GM19239 (cell line): ENCODE data around the gene NDOR1.
A peak's percentile ranks its signal among the peaks of the same experiment; 100 is the strongest.

ENCODE experiments used
- DNase-seq: peaks from one replicate; pipeline ENCODE4 v3.0.0; 2011; ENCODE audit warnings: low spot score; ENCODE audit not compliant: insufficient read length
- FAIRE-seq: peaks from 2 replicates; lab custom pipeline; 2011; peaks lifted over from hg19 to GRCh38; lab: Jason Lieb, UNC

The NDOR1 gene

GRCh38 chr9:137205126-137206069 is at the start of gene NDOR1, which contains the start of gene TMEM203:
Gene NDOR1 (plus strand): TSS chr9:137205700. CDS start chr9:137205778, 78 bp downstream.
Gene TMEM203 (minus strand): TSS chr9:137205648. CDS start chr9:137205414, 234 bp downstream.
- FAIRE-seq (peak; percentile 89), DNase-seq (peak; percentile 98)

GRCh38 chr9:137156567-137157375 is 48.7 kb upstream of the NDOR1 start:
- DNase-seq (no peak), FAIRE-seq (peak; percentile 56)

GRCh38 chr9:137157618-137158415 is 47.7 kb upstream of the NDOR1 start:
- FAIRE-seq (no peak), DNase-seq (no peak)

- DNase-seq (no peak), FAIRE-seq (no peak)
These were observed 46.9 kb upstream of the NDOR1 start for GRCh38 chr9:137158625-137159024.

- no peak for DNase-seq
- FAIRE-seq: peak; percentile 59
These were observed 46.1 kb upstream of the NDOR1 start for GRCh38 chr9:137159105-137160053.

GRCh38 chr9:137160054-137160425 is 45.5 kb upstream of the NDOR1 start:
- no peak for DNase-seq
- no peak for FAIRE-seq

GRCh38 chr9:137160716-137161557 is 44.6 kb upstream of the NDOR1 start:
- DNase-seq (no peak), FAIRE-seq (no peak)

- no peak for DNase-seq
- FAIRE-seq: no peak
These were observed 43.7 kb upstream of the NDOR1 start for GRCh38 chr9:137161558-137162486.

GRCh38 chr9:137162505-137163364 is 42.8 kb upstream of the NDOR1 start:
- FAIRE-seq (no peak), DNase-seq (no peak)

- no peak for DNase-seq
- no peak for FAIRE-seq
These were observed 42.2 kb upstream of the NDOR1 start for GRCh38 chr9:137163365-137163715.

- DNase-seq: no peak
- FAIRE-seq: no peak
These were observed 41.7 kb upstream of the NDOR1 start for GRCh38 chr9:137163805-137164204.

GRCh38 chr9:137164370-137165249 is 40.9 kb upstream of the NDOR1 start:
- no peak for FAIRE-seq
- no peak for DNase-seq

GRCh38 chr9:137165250-137165836 is 40.2 kb upstream of the NDOR1 start:
- FAIRE-seq (no peak), DNase-seq (no peak)

- FAIRE-seq: no peak
- no peak for DNase-seq
These were observed 38.9 kb upstream of the NDOR1 start for GRCh38 chr9:137166380-137167229.
